Activated CD4-positive, alpha-beta T cell treated with anti-CD3 and anti-CD28 coated beads, Interleukin-2, Interleukin-4, amounts not matched to agents 100 ng/mL and 50 ng/mL, durations not matched to agents 16 hours and 8 hours (primary cell): ENCODE measurements around the gene ITGB2.
A peak's percentile ranks its signal among the peaks of the same experiment; 100 is the strongest.
"Not testable (repeated sequence)": the region's sequence is repeated elsewhere in the genome, so short reads cannot be mapped to it uniquely, and the experiment has no call there.

Experiments used
- DNase-seq: peaks from one replicate; pipeline ENCODE4 v3.0.0-alpha.2; 2020; ENCODE audit warnings: low spot score

Gene ITGB2

GRCh38 chr21:44926331-44927101 is 5.8 kb upstream of the ITGB2 start:
- peak; percentile 50 for DNase-seq

- DNase-seq = no peak
Observed at GRCh38 chr21:44925378-44925755, 4.7 kb upstream of the ITGB2 start.

- no peak for DNase-seq
Observed at GRCh38 chr21:44924606-44925377, 4.1 kb upstream of the ITGB2 start.

- no peak for DNase-seq
Observed at GRCh38 chr21:44923480-44924084, 2.9 kb upstream of the ITGB2 start.

GRCh38 chr21:44921928-44922327 is 1.2 kb upstream of the ITGB2 start:
- DNase-seq = no peak

GRCh38 chr21:44919913-44920693 is 596 bp downstream of the ITGB2 start:
- DNase-seq = no peak

- no peak for DNase-seq
Observed at GRCh38 chr21:44919111-44919912, 1.4 kb downstream of the ITGB2 start.

- DNase-seq = no peak
Observed at GRCh38 chr21:44918581-44919033, 2.1 kb downstream of the ITGB2 start.

- DNase-seq = no peak
Observed at GRCh38 chr21:44918107-44918470, 2.6 kb downstream of the ITGB2 start.

- DNase-seq = no peak
Observed at GRCh38 chr21:44917446-44918106, 3.1 kb downstream of the ITGB2 start.

GRCh38 chr21:44916965-44917364 is 3.7 kb downstream of the ITGB2 start:
- no peak for DNase-seq

GRCh38 chr21:44914176-44914874 is 6.4 kb downstream of the ITGB2 start:
- DNase-seq = peak; percentile 88

GRCh38 chr21:44913425-44914175 is 7.1 kb downstream of the ITGB2 start:
- no peak for DNase-seq

GRCh38 chr21:44912506-44913412 is 7.9 kb downstream of the ITGB2 start:
- not testable (repeated sequence) for DNase-seq

- DNase-seq = no peak
Observed at GRCh38 chr21:44912158-44912473, 8.6 kb downstream of the ITGB2 start.

- DNase-seq = peak; percentile 76
Observed at GRCh38 chr21:44911384-44912157, 9.1 kb downstream of the ITGB2 start.

- DNase-seq = no peak
Observed at GRCh38 chr21:44911068-44911383, 9.7 kb downstream of the ITGB2 start.
